H1 (cell line): Measurements from ENCODE around the gene TBCE. TPM values are rescaled to one million over a fixed set of nuclear protein-coding genes. Genes with fewer than 3 reads are reported as not detected.

Experiments used
- CTCF ChIA-PET: fragments of 300-600 bp; sonication (Branson Sonifier 250); formaldehyde crosslinking; loops from one replicate; lab custom pipeline; 2021; ENCODE audit not compliant: partially characterized antibody; lab: Charles Lee
- POLR2A ChIA-PET: fragments of 300-600 bp; sonication (Branson Sonifier 250); formaldehyde crosslinking; loops from one replicate; lab custom pipeline; 2021; ENCODE audit warnings: inconsistent platforms; ENCODE audit not compliant: partially characterized antibody; lab: Charles Lee
- DNase-seq, 2 experiments: peaks; one replicate each; pipeline versions ENCODE4 v3.0.0 to v3.0.0-alpha.2; 2010 to 2022; ENCODE audit warnings: low spot score in 2 of 2, low read depth in 1 of 2, mixed read lengths in 1 of 2
- FAIRE-seq: peaks from 2 replicates; lab custom pipeline; 2011; peaks lifted over from hg19 to GRCh38; lab: Jason Lieb, UNC
- H2AFZ ChIP-seq: 2 replicates; pipeline ENCODE4 v1.8.1; 2012; ENCODE audit warnings: low read length, inconsistent platforms
- H2AK5ac ChIP-seq: 2 replicates; pipeline ENCODE4 v1.6.1; 2013; ENCODE audit warnings: low read depth, low read length
- H2BK120ac ChIP-seq: replicated peaks from 2 replicates; pipeline ENCODE3; 2013; ENCODE audit warnings: low read depth, low read length, inconsistent platforms
- H2BK12ac ChIP-seq: 2 replicates; pipeline ENCODE4 v1.6.1; 2013; ENCODE audit warnings: low read depth, low read length
- H2BK15ac ChIP-seq: 2 replicates; pipeline ENCODE4 v1.6.1; 2013; ENCODE audit warnings: low read length
- H2BK20ac ChIP-seq: 2 replicates; pipeline ENCODE4 v1.6.1; 2013; ENCODE audit warnings: low read length
- H2BK5ac ChIP-seq: 2 replicates; pipeline ENCODE4 v1.6.1; 2013; ENCODE audit warnings: low read depth, low read length
- H3K14ac ChIP-seq: 2 replicates; pipeline ENCODE4 v1.6.1; 2013; ENCODE audit warnings: inconsistent platforms; ENCODE audit not compliant: insufficient read length
- H3K18ac ChIP-seq: 2 replicates; pipeline ENCODE4 v1.6.1; 2013; ENCODE audit warnings: low read length; ENCODE audit errors: extremely low read depth
- H3K23ac ChIP-seq: 2 replicates; pipeline ENCODE4 v1.6.1; 2013; ENCODE audit warnings: inconsistent platforms; ENCODE audit not compliant: insufficient read length
- H3K23me2 ChIP-seq: 2 replicates; pipeline ENCODE4 v1.6.1; 2013; ENCODE audit warnings: low read depth, low read length
- H3K27ac ChIP-seq: 2 replicates; pipeline ENCODE4 v1.6.1; 2011; ENCODE audit warnings: low read depth, low read length, inconsistent platforms
- H3K27me3 ChIP-seq, 4 experiments: replicated peaks in 1 of 4; 1 replicate in 1 of 4; 2 replicates in 3 of 4; pipeline versions ENCODE4 v1.6.1 to v1.8.1; 2011 to 2013; ENCODE audit warnings: low read length in 3 of 4, mild to moderate bottlenecking in 3 of 4, inconsistent platforms in 2 of 4, mixed read lengths in 2 of 4, moderate library complexity in 1 of 4; ENCODE audit not compliant: control insufficient read depth in 3 of 4, insufficient read depth in 3 of 4; ENCODE audit errors: extremely low read depth in 1 of 4
- H3K36me3 ChIP-seq, 4 experiments: 2 replicates each; pipeline versions ENCODE4 v1.6.1 to v1.8.1; 2011 to 2013; ENCODE audit warnings: mild to moderate bottlenecking in 4 of 4, low read length in 3 of 4, moderate library complexity in 2 of 4, control low read depth in 1 of 4, inconsistent platforms in 1 of 4; ENCODE audit not compliant: insufficient read depth in 4 of 4, control insufficient read depth in 2 of 4
- H3K4ac ChIP-seq: replicated peaks from 2 replicates; pipeline ENCODE3; 2013; ENCODE audit warnings: low read length, low read depth, mixed read lengths, inconsistent platforms; ENCODE audit not compliant: insufficient read length
- H3K4me1 ChIP-seq, 4 experiments: replicated peaks in 1 of 4; 1 replicate in 1 of 4; 2 replicates in 3 of 4; pipeline versions ENCODE4 v1.6.1 to v1.8.1; 2011 to 2013; ENCODE audit warnings: low read length in 3 of 4, inconsistent platforms in 2 of 4, mixed read lengths in 1 of 4; ENCODE audit not compliant: insufficient read depth in 4 of 4, control insufficient read depth in 3 of 4
- H3K4me2 ChIP-seq, 2 experiments: 2 replicates each; pipeline versions ENCODE4 v1.6.1 to v1.8.1; 2011 to 2013; ENCODE audit warnings: low read depth in 2 of 2, low read length in 2 of 2, control low read depth in 1 of 2, inconsistent platforms in 1 of 2, mild to moderate bottlenecking in 1 of 2; ENCODE audit not compliant: insufficient read depth in 1 of 2
- H3K4me3 ChIP-seq, 4 experiments: fragments of 200-600, 300-600 bp in 1 of 4; sonication (generic), shearing (Covaris generic), sonication (Bioruptor Twin) in 1 of 4; 2 replicates each; pipeline versions ENCODE4 v1.5.1 to v1.8.1; 2011 to 2016; ENCODE audit warnings: low read length in 4 of 4, low read depth in 3 of 4, control low read depth in 2 of 4, inconsistent platforms in 2 of 4, mild to moderate bottlenecking in 2 of 4, mixed read lengths in 1 of 4, moderate library complexity in 1 of 4; ENCODE audit not compliant: insufficient read depth in 2 of 4; ENCODE audit errors: extremely low read depth in 1 of 4
- H3K56ac ChIP-seq: replicated peaks from 2 replicates; pipeline ENCODE3; 2013; ENCODE audit warnings: low read depth, mild to moderate bottlenecking, mixed read lengths, low read length, inconsistent platforms; ENCODE audit not compliant: insufficient read length
- H3K79me1 ChIP-seq: 2 replicates; pipeline ENCODE4 v1.6.1; 2013; ENCODE audit warnings: low read depth, low read length, control low read depth
- H3K79me2 ChIP-seq, 2 experiments: 2 replicates each; pipeline versions ENCODE4 v1.6.1 to v1.8.1; 2012 to 2013; ENCODE audit warnings: low read length in 2 of 2, mild to moderate bottlenecking in 2 of 2, inconsistent platforms in 1 of 2; ENCODE audit not compliant: insufficient read depth in 2 of 2, control insufficient read depth in 1 of 2
- H3K9ac ChIP-seq, 4 experiments: replicated peaks in 1 of 4; 1 replicate in 1 of 4; 2 replicates in 3 of 4; pipeline versions ENCODE4 v1.6.1 to v1.8.1; 2011 to 2013; ENCODE audit warnings: low read depth in 3 of 4, low read length in 3 of 4, control low read depth in 2 of 4, mild to moderate bottlenecking in 2 of 4, moderate library complexity in 2 of 4, inconsistent platforms in 1 of 4; ENCODE audit errors: extremely low read depth in 1 of 4
- H3K9me3 ChIP-seq, 2 experiments: 2 replicates each; pipeline versions ENCODE4 v1.6.1 to v1.8.1; 2012 to 2013; ENCODE audit warnings: mild to moderate bottlenecking in 2 of 2, moderate library complexity in 2 of 2, control low read depth in 1 of 2, inconsistent platforms in 1 of 2, low read depth in 1 of 2, low read length in 1 of 2, mixed read lengths in 1 of 2; ENCODE audit not compliant: insufficient read depth in 2 of 2
- H4K20me1 ChIP-seq, 2 experiments: replicated peaks in 1 of 2; 2 replicates each; pipeline versions ENCODE3 to v1.8.1; 2011 to 2013; ENCODE audit warnings: inconsistent platforms in 2 of 2, low read length in 2 of 2, mild to moderate bottlenecking in 1 of 2; ENCODE audit not compliant: insufficient read depth in 2 of 2, control insufficient read depth in 1 of 2
- H4K5ac ChIP-seq: 2 replicates; pipeline ENCODE4 v1.6.1; 2013; ENCODE audit warnings: low read length, low read depth, mixed read lengths, inconsistent platforms; ENCODE audit not compliant: insufficient read length
- H4K8ac ChIP-seq: 2 replicates; pipeline ENCODE4 v1.8.0; 2013; ENCODE audit warnings: mild to moderate bottlenecking, moderate library complexity, low read length, inconsistent platforms; ENCODE audit not compliant: insufficient read depth; ENCODE audit errors: extremely low read depth
- H4K91ac ChIP-seq: replicated peaks from 2 replicates; pipeline ENCODE3; 2013; ENCODE audit warnings: low read length, mixed read lengths, inconsistent platforms; ENCODE audit not compliant: insufficient read length
- CEBPB ChIP-seq: IDR thresholded peaks from 2 replicates; pipeline ENCODE4 v1.6.1; 2012; ENCODE audit warnings: low read depth, low read length
- POLR2AphosphoS5 ChIP-seq: IDR thresholded peaks from 2 replicates; pipeline ENCODE4 v1.6.1; 2011; ENCODE audit warnings: low read depth, low read length
- RNF2 ChIP-seq: fragments of 200-900, 300-1000 bp; sonication (generic); IDR thresholded peaks from 2 replicates; pipeline ENCODE4 v1.7.1; 2016; ENCODE audit warnings: borderline replicate concordance, low read depth, mild to moderate bottlenecking, antibody characterized with exemption, low read length; ENCODE audit not compliant: poor library complexity, severe bottlenecking; ENCODE audit errors: missing control alignments
- TAF7 ChIP-seq: optimal IDR thresholded peaks from 2 replicates; pipeline ENCODE3; 2011; ENCODE audit warnings: low read depth, mild to moderate bottlenecking, inconsistent platforms, low read length, moderate library complexity, borderline replicate concordance
- WGBS, 2 experiments: shearing (Covaris generic) in 1 of 2; methylation state at CpG; one replicate each; pipeline versions ENCODE4 v1.1.6 to v1.1.7; 2013 to 2015; ENCODE audit warnings: low lambda C conversion rate in 2 of 2, mixed read lengths in 2 of 2, inconsistent platforms in 1 of 2, low coverage in 1 of 2, missing lambda C conversion rate in 1 of 2; ENCODE audit not compliant: insufficient replicate concordance in 2 of 2, insufficient coverage in 1 of 2, insufficient read length in 1 of 2; ENCODE audit errors: extremely low coverage in 1 of 2, missing lambda C conversion rate in 1 of 2; 5-methylcytosine and 5-hydroxymethylcytosine counted together
- polyA plus RNA-seq, 7 experiments: library from polyadenylated mRNA; depleted of rRNA in 3 of 7; stranded (reverse) in 5 of 7; unstranded in 2 of 7; fragments of >200 nt in 5 of 7; fragments of 200-250 nt in 2 of 7; gene quantifications; 1 replicate in 5 of 7; 2 replicates in 1 of 7; 4 replicates in 1 of 7; pipeline versions ENCODE4 v1.2.1 to v1.2.3, GENCODE V29; 2011 to 2013; ENCODE audit warnings: missing spikeins in 2 of 7, mixed read lengths in 2 of 7
- total RNA-seq: library from RNA; stranded (reverse); fragmentation: NEBNext Ultra II Directional; extraction: Animal tissue kit (Norgen Biotek cat#: 25700); gene quantifications from 2 replicates; pipeline ENCODE4 v1.2.1, GENCODE V29; 2021

TBCE gene
- total and polyA plus RNA-seq, 2 of the 8 experiments (the other 6 are each of a cell fraction or from before 2014, with no cell fraction given), result 22.7 to 42.9 TPM

DNA sequence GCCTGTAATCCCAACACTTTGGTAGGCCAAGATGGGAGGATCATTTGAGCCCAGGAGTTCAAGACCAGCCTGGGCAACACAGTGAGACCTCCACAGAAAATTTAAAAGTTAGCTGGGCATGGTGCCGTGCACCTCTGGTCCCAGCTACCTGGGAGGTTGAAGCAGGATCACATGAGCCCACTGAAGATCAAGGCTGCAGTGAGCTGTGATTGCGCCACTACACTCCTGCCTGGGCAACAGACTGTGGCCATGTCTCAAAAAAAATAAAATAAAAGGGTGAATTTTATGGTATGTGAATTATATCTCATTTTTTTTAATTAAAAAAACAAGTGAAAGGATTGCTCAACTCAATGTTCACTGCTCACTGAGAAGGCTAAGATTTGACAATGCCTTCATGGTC lies 48.0 kb upstream of the TBCE start:
- no peak overlapping the region for H3K18ac ChIP-seq
- H2BK120ac ChIP-seq, result no peak overlapping the region
- no peak overlapping the region for H3K4ac ChIP-seq
- no peak overlapping the region for H2BK5ac ChIP-seq
- ChIA-PET CTCF (interaction anchor here (1.2 to 2.0 kb wide), 2 partner anchors 46 to 67 kb away, joined by 3 to 7 read pairs; no protein-coding TSS in a partner anchor), POLR2A (interaction anchor here (1.0 to 1.5 kb wide), 2 partner anchors 9 to 12 kb away, joined by 4 to 5 read pairs; partner anchors contain the start of gene GGPS1)
- DNase-seq, result no peak
- H3K79me1 ChIP-seq, result no peaks in the 10 kb centered on the region; the same call in 1 of the 2 replicates
- H3K56ac ChIP-seq, result no peak overlapping the region
- H3K4me1 ChIP-seq, result peaks cover 0 to 3% (median 0%) of the 10 kb centered on the region in 4 experiments; a peak in 3 of 7 replicates
- no peak overlapping the region for H2AFZ ChIP-seq
- no peak overlapping the region for H3K9ac ChIP-seq
- H4K8ac ChIP-seq, result no peak overlapping the region
- H3K9me3 ChIP-seq, result no peaks in the 10 kb centered on the region
- H3K27ac ChIP-seq, result no peak overlapping the region
- H3K79me2 ChIP-seq, result peaks cover 28 to 100% of the 10 kb centered on the region in 2 experiments
- H3K23ac ChIP-seq, result no peak overlapping the region
- FAIRE-seq, result no peak
- H3K4me2 ChIP-seq, result no peak overlapping the region
- no peak overlapping the region for H2BK15ac ChIP-seq
- H3K23me2 ChIP-seq, result no peaks in the 10 kb centered on the region
- H4K20me1 ChIP-seq, result peaks cover 15 to 16% of the 10 kb centered on the region in 2 experiments
- H2BK20ac ChIP-seq, result no peak overlapping the region
- H3K4me3 ChIP-seq, result no peak overlapping the region
- H3K14ac ChIP-seq, result no peak overlapping the region
- WGBS, 2 experiments, result 92% methylated on average over 2 of the region's 2 CpGs; no CpG with 5 or more reads in 1 of the 2 experiments
- H3K36me3 ChIP-seq, result peaks cover 0 to 25% (median 2%) of the 10 kb centered on the region in 4 experiments; a peak in 3 of 8 replicates
- no peak overlapping the region for H4K91ac ChIP-seq
- H3K27me3 ChIP-seq, result no peaks in the 10 kb centered on the region
- TF ChIP-seq POLR2AphosphoS5 (no peak), TAF7 (no peak), CEBPB (0 out of 2 replicates have a peak, but pooled peaks have one; percentile 3), RNF2 (no peak)
- no peak overlapping the region for H2AK5ac ChIP-seq
- H4K5ac ChIP-seq, result no peak overlapping the region
- H2BK12ac ChIP-seq, result no peak overlapping the region
